PFSK-1 (cell line): Measurements from ENCODE around the gene PRR23A.

Experiments used
- FOXP2 ChIP-seq: optimal IDR thresholded peaks from 2 replicates; pipeline ENCODE3; 2011; ENCODE audit warnings: borderline replicate concordance, control low read depth, inconsistent platforms; ENCODE audit not compliant: insufficient read depth; ENCODE audit errors: extremely low read length, extremely low read depth
- POLR2AphosphoS5 ChIP-seq: IDR thresholded peaks from 2 replicates; pipeline ENCODE4 v1.6.1; 2012; ENCODE audit warnings: low read depth, mild to moderate bottlenecking, control low read depth, low read length, moderate library complexity
- REST ChIP-seq, 2 experiments: IDR thresholded peaks; 2 replicates each; pipeline versions ENCODE4 v1.6.1 to v1.8.0; 2011 to 2012; ENCODE audit warnings: low read depth in 2 of 2, low read length in 2 of 2, control low read depth in 1 of 2, inconsistent platforms in 1 of 2, mild to moderate bottlenecking in 1 of 2, moderate library complexity in 1 of 2; ENCODE audit not compliant: insufficient read depth in 1 of 2
- SIN3A ChIP-seq: IDR thresholded peaks from 2 replicates; pipeline ENCODE4 v1.6.1; 2012; ENCODE audit warnings: mild to moderate bottlenecking, low read length, moderate library complexity, borderline replicate concordance; ENCODE audit not compliant: insufficient read depth
- TAF1 ChIP-seq: IDR thresholded peaks from 2 replicates; pipeline ENCODE4 v1.6.1; 2012; ENCODE audit warnings: low read length, control low read depth, borderline replicate concordance; ENCODE audit not compliant: insufficient read depth

DNA sequence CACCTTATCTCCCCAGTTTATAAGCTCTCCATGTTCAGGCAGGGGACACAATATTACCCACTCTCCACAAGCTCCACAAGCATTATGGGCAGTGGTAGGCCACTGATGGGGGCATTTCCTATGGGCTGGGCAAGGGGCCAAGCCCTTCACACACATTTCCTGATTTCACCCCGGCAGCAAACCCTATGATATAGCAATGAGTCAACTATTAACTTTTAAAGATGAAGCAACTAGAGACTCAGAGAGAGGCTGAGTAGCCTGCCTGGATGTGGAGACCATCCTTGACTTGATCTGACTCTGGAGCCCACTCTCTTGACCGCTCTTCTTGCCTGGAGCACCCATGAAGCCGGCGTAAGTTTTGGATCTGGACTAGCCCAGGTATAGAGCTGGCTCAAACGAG, 31.6 kb downstream of the PRR23A start:
- no peak for TF ChIP-seq POLR2AphosphoS5
- no peak for TF ChIP-seq TAF1
- no peak for TF ChIP-seq SIN3A
- no peak for TF ChIP-seq FOXP2
- TF ChIP-seq REST (IDR thresholded peaks at IDR 0.05; ENCODE audit: insufficient read depth in 1 of 2, low read depth in 2 of 2, low read length in 2 of 2), result no peak
